Activated T-cell treated with anti-CD3 and anti-CD28 coated beads, Interleukin-2, amount 50 U/mL, for 24 hours (primary cell): ENCODE results near the gene NSMCE1.
A peak's percentile ranks its signal among the peaks of the same experiment; 100 is the strongest.
"Not testable (repeated sequence)": the region's sequence is repeated elsewhere in the genome, so short reads cannot be mapped to it uniquely, and the experiment has no call there.

Source experiments
- DNase-seq: peaks from one replicate; pipeline ENCODE4 v3.0.0-alpha.2; 2020
- H3K27ac Mint-ChIP-seq: 2 replicates; pipeline ENCODE4 v1.8.0; 2020; ENCODE audit warnings: mild to moderate bottlenecking, mixed read lengths
- H3K27me3 Mint-ChIP-seq: 2 replicates; pipeline ENCODE4 v1.8.0; 2020; ENCODE audit warnings: mixed read lengths
- H3K36me3 Mint-ChIP-seq: 2 replicates; pipeline ENCODE4 v1.8.0; 2020; ENCODE audit warnings: low read depth, mixed read lengths
- H3K4me1 Mint-ChIP-seq: 2 replicates; pipeline ENCODE4 v1.8.0; 2020; ENCODE audit warnings: low read depth, mixed read lengths
- H3K4me3 Mint-ChIP-seq: 2 replicates; pipeline ENCODE4 v1.8.0; 2020; ENCODE audit warnings: mild to moderate bottlenecking, moderate library complexity, mixed read lengths
- H3K9me3 Mint-ChIP-seq: 2 replicates; pipeline ENCODE4 v1.8.0; 2020; ENCODE audit warnings: mixed read lengths

NSMCE1 gene

GRCh38 chr16:27270349-27270748, 1.8 kb upstream of the NSMCE1 start:
- peak overlapping the region; percentile 95 for H3K4me3 Mint-ChIP-seq
- H3K27me3 Mint-ChIP-seq = no peaks in the 10 kb centered on the region
- H3K36me3 Mint-ChIP-seq = peaks cover 28% of the 10 kb centered on the region
- no peaks in the 10 kb centered on the region for H3K9me3 Mint-ChIP-seq
- peaks cover 74% of the 10 kb centered on the region for H3K4me1 Mint-ChIP-seq
- no peak for DNase-seq
- H3K27ac Mint-ChIP-seq = peak overlapping the region; percentile 99

- H3K27me3 Mint-ChIP-seq = no peaks in the 10 kb centered on the region
- H3K36me3 Mint-ChIP-seq = peaks cover 32% of the 10 kb centered on the region
- no peaks in the 10 kb centered on the region for H3K9me3 Mint-ChIP-seq
- peaks cover 78% of the 10 kb centered on the region for H3K4me1 Mint-ChIP-seq
- no peak for DNase-seq
- H3K4me3 Mint-ChIP-seq = peak overlapping the region; percentile 95
- H3K27ac Mint-ChIP-seq = peak overlapping the region; percentile 99
Measured at GRCh38 chr16:27269300-27270150, 953 bp upstream of the NSMCE1 start.

GRCh38 chr16:27267037-27267677, 1.4 kb downstream of the NSMCE1 start:
- no peaks in the 10 kb centered on the region for H3K9me3 Mint-ChIP-seq
- DNase-seq = no peak
- peak overlapping the region; percentile 95 for H3K4me3 Mint-ChIP-seq
- H3K36me3 Mint-ChIP-seq = peaks cover 55% of the 10 kb centered on the region
- peak overlapping the region; percentile 87 for H3K27ac Mint-ChIP-seq
- H3K27me3 Mint-ChIP-seq = no peaks in the 10 kb centered on the region
- peaks cover 83% of the 10 kb centered on the region for H3K4me1 Mint-ChIP-seq

GRCh38 chr16:27265982-27266381, 2.6 kb downstream of the NSMCE1 start:
- peaks cover 54% of the 10 kb centered on the region for H3K36me3 Mint-ChIP-seq
- H3K4me1 Mint-ChIP-seq = peaks cover 78% of the 10 kb centered on the region
- H3K27me3 Mint-ChIP-seq = no peaks in the 10 kb centered on the region
- no peak overlapping the region for H3K4me3 Mint-ChIP-seq
- H3K9me3 Mint-ChIP-seq = no peaks in the 10 kb centered on the region
- no peak for DNase-seq
- H3K27ac Mint-ChIP-seq = peak overlapping the region; percentile 1

GRCh38 chr16:27264151-27264550, 4.4 kb downstream of the NSMCE1 start:
- Mint-ChIP-seq H3K36me3 (peaks cover 61% of the 10 kb centered on the region), H3K27me3 (no peaks in the 10 kb centered on the region), H3K27ac (peak overlapping the region; percentile 84), H3K9me3 (no peaks in the 10 kb centered on the region), H3K4me1 (peaks cover 69% of the 10 kb centered on the region), H3K4me3 (no peak overlapping the region)
- no peak for DNase-seq

GRCh38 chr16:27262904-27263423, 5.6 kb downstream of the NSMCE1 start:
- H3K4me3 Mint-ChIP-seq = not testable (repeated sequence)

GRCh38 chr16:27259710-27260109, 8.9 kb downstream of the NSMCE1 start:
- Mint-ChIP-seq H3K27ac (no peak overlapping the region), H3K4me3 (no peak overlapping the region), H3K4me1 (peaks cover 83% of the 10 kb centered on the region), H3K27me3 (no peaks in the 10 kb centered on the region), H3K36me3 (peaks cover 69% of the 10 kb centered on the region), H3K9me3 (no peaks in the 10 kb centered on the region)
- no peak for DNase-seq

More at GRCh38 chr16:27262904-27263423, 5.6 kb downstream of the NSMCE1 start:
- DNase-seq, H3K27me3 Mint-ChIP-seq, H3K27ac Mint-ChIP-seq, H3K9me3 Mint-ChIP-seq: not testable (repeated sequence)
- H3K36me3 Mint-ChIP-seq = peaks cover 56% of the 10 kb centered on the region
- peaks cover 80% of the 10 kb centered on the region for H3K4me1 Mint-ChIP-seq

GRCh38 chr16:27258241-27258734, 10.3 kb downstream of the NSMCE1 start:
- H3K4me1 Mint-ChIP-seq = peaks cover 83% of the 10 kb centered on the region
- no peaks in the 10 kb centered on the region for H3K27me3 Mint-ChIP-seq
- no peak overlapping the region for H3K4me3 Mint-ChIP-seq
- H3K27ac Mint-ChIP-seq = peak overlapping the region; percentile 36
- no peak for DNase-seq
- H3K36me3 Mint-ChIP-seq = peaks cover 67% of the 10 kb centered on the region
- no peaks in the 10 kb centered on the region for H3K9me3 Mint-ChIP-seq

- no peak for DNase-seq
- peaks cover 81% of the 10 kb centered on the region for H3K4me1 Mint-ChIP-seq
- no peaks in the 10 kb centered on the region for H3K27me3 Mint-ChIP-seq
- no peak overlapping the region for H3K4me3 Mint-ChIP-seq
- H3K27ac Mint-ChIP-seq = no peak overlapping the region
- H3K36me3 Mint-ChIP-seq = peaks cover 64% of the 10 kb centered on the region
- no peaks in the 10 kb centered on the region for H3K9me3 Mint-ChIP-seq
Measured at GRCh38 chr16:27257271-27257670, 11.3 kb downstream of the NSMCE1 start.

GRCh38 chr16:27256861-27257260, 11.7 kb downstream of the NSMCE1 start:
- Mint-ChIP-seq H3K36me3 (peaks cover 67% of the 10 kb centered on the region), H3K27ac (no peak overlapping the region), H3K9me3 (no peaks in the 10 kb centered on the region), H3K27me3 (no peaks in the 10 kb centered on the region), H3K4me1 (peaks cover 81% of the 10 kb centered on the region), H3K4me3 (no peak overlapping the region)
- DNase-seq = no peak

GRCh38 chr16:27254262-27254811, 14.2 kb downstream of the NSMCE1 start:
- Mint-ChIP-seq H3K27me3 (no peaks in the 10 kb centered on the region), H3K9me3 (no peaks in the 10 kb centered on the region), H3K36me3 (peaks cover 78% of the 10 kb centered on the region), H3K4me3 (peak overlapping the region; percentile 63), H3K4me1 (peaks cover 88% of the 10 kb centered on the region), H3K27ac (peak overlapping the region; percentile 97)
- peak; percentile 64 for DNase-seq

GRCh38 chr16:27253526-27253930, 15.0 kb downstream of the NSMCE1 start:
- H3K9me3 Mint-ChIP-seq = no peaks in the 10 kb centered on the region
- no peaks in the 10 kb centered on the region for H3K27me3 Mint-ChIP-seq
- H3K36me3 Mint-ChIP-seq = peaks cover 79% of the 10 kb centered on the region
- H3K4me1 Mint-ChIP-seq = peaks cover 86% of the 10 kb centered on the region
- peak overlapping the region; percentile 63 for H3K4me3 Mint-ChIP-seq
- DNase-seq = no peak
- peak overlapping the region; percentile 97 for H3K27ac Mint-ChIP-seq

GRCh38 chr16:27252206-27252585, 16.4 kb downstream of the NSMCE1 start:
- H3K4me1 Mint-ChIP-seq = peaks cover 87% of the 10 kb centered on the region
- H3K9me3 Mint-ChIP-seq = no peaks in the 10 kb centered on the region
- H3K36me3 Mint-ChIP-seq = peaks cover 83% of the 10 kb centered on the region
- no peak for DNase-seq
- H3K27ac Mint-ChIP-seq = peak overlapping the region; percentile 97
- peak overlapping the region; percentile 63 for H3K4me3 Mint-ChIP-seq
- H3K27me3 Mint-ChIP-seq = no peaks in the 10 kb centered on the region

- no peak for DNase-seq
- Mint-ChIP-seq H3K4me3 (peak overlapping the region; percentile 63), H3K36me3 (peaks cover 84% of the 10 kb centered on the region), H3K27me3 (no peaks in the 10 kb centered on the region), H3K4me1 (peaks cover 88% of the 10 kb centered on the region), H3K9me3 (no peaks in the 10 kb centered on the region), H3K27ac (peak overlapping the region; percentile 97)
Measured at GRCh38 chr16:27251541-27252205, 16.9 kb downstream of the NSMCE1 start.
